A549 (cell line): ENCODE data around the gene FCGR2B.

Experiments used
- CEBPB ChIP-seq, 2 experiments: fragments of >200 bp in 1 of 2; sonication (Bioruptor Twin) in 1 of 2; formaldehyde crosslinking in 1 of 2; IDR thresholded peaks; 2 replicates each; pipeline ENCODE4 v1.6.1; 2012 to 2016
- CTCF ChIP-seq: fragments of >200 bp; sonication (Bioruptor Twin); formaldehyde crosslinking; IDR thresholded peaks from 3 replicates; pipeline ENCODE4 v1.5.1; 2016
- EHMT2 ChIP-seq: fragments of 200-600 bp; sonication (generic); IDR thresholded peaks from 2 replicates; pipeline ENCODE4 v1.6.1; 2016; ENCODE audit warnings: antibody characterized with exemption, low read depth, mild to moderate bottlenecking, moderate library complexity
- EP300 ChIP-seq, 2 experiments: fragments of >200 bp; sonication (Bioruptor Twin); formaldehyde crosslinking; IDR thresholded peaks; 2 replicates in 1 of 2; 3 replicates in 1 of 2; pipeline ENCODE4 v1.6.1; 2016 to 2017
- RAD21 ChIP-seq, 2 experiments: fragments of >200 bp in 1 of 2; sonication (Bioruptor Twin) in 1 of 2; formaldehyde crosslinking in 1 of 2; IDR thresholded peaks in 1 of 2; conservative IDR thresholded peaks in 1 of 2; 2 replicates in 1 of 2; 3 replicates in 1 of 2; pipeline ENCODE4 v1.6.1; 2012 to 2018; ENCODE audit warnings: inconsistent platforms in 1 of 2
- RFX5 ChIP-seq: fragments of 450-650 bp; IDR thresholded peaks from 2 replicates; pipeline ENCODE4 v1.7.1; 2014; ENCODE audit warnings: antibody characterized with exemption, mild to moderate bottlenecking, moderate library complexity
- RNF2 ChIP-seq: fragments of 200-600 bp; sonication (generic); IDR thresholded peaks from 2 replicates; pipeline ENCODE4 v1.6.1; 2016; ENCODE audit warnings: low read depth, mild to moderate bottlenecking, antibody characterized with exemption, moderate library complexity, borderline replicate concordance
- SMC3 ChIP-seq: fragments of >200 bp; sonication (Bioruptor Twin); formaldehyde crosslinking; IDR thresholded peaks from 3 replicates; pipeline ENCODE4 v1.6.1; 2018; ENCODE audit warnings: inconsistent platforms

- TF ChIP-seq RNF2 (no peak), CTCF (no peak), SMC3 (no peak), CEBPB (IDR thresholded peaks at IDR 0.05) (no peak), RAD21 (conservative IDR thresholded peaks at IDR 0.05 in 1 of 2, IDR thresholded peaks at IDR 0.05 in 1 of 2) (no peak), EHMT2 (no peak), EP300 (IDR thresholded peaks at IDR 0.05) (no peak), RFX5 (no peak)
Observed at GRCh38 chr1:161718559-161719324, 55.8 kb downstream of the FCGR2B start.
